A549 (cell line): ENCODE results near the gene CBFA2T3.

Source experiments
- CEBPB ChIP-seq, 2 experiments: fragments of >200 bp in 1 of 2; sonication (Bioruptor Twin) in 1 of 2; formaldehyde crosslinking in 1 of 2; IDR thresholded peaks; 2 replicates each; pipeline ENCODE4 v1.6.1; 2012 to 2016
- KDM5A ChIP-seq: fragments of 200-600 bp; sonication (generic); IDR thresholded peaks from 2 replicates; pipeline ENCODE4 v1.6.1; 2016; ENCODE audit warnings: antibody characterized with exemption, mild to moderate bottlenecking
- POLR2A ChIP-seq: IDR thresholded peaks from 2 replicates; pipeline ENCODE4 v1.6.1; 2012; ENCODE audit warnings: mild to moderate bottlenecking, low read length

- TF ChIP-seq POLR2A, result no peak
- no peak for TF ChIP-seq KDM5A
- no peak for TF ChIP-seq CEBPB (IDR thresholded peaks at IDR 0.05)
These were observed 38.2 kb downstream of the CBFA2T3 start for GRCh38 chr16:88938777-88939244.
